NCI-H2107 (cell line): ENCODE measurements around the gene NTN5.

Experiments
- DNase-seq: peaks from one replicate; lab custom pipeline; 2025; lab: John Stamatoyannopoulos, UW

NTN5 gene

GRCh38 chr19:48630296-48631063 lies 42.3 kb downstream of the NTN5 start:
- no peak for DNase-seq

DNA sequence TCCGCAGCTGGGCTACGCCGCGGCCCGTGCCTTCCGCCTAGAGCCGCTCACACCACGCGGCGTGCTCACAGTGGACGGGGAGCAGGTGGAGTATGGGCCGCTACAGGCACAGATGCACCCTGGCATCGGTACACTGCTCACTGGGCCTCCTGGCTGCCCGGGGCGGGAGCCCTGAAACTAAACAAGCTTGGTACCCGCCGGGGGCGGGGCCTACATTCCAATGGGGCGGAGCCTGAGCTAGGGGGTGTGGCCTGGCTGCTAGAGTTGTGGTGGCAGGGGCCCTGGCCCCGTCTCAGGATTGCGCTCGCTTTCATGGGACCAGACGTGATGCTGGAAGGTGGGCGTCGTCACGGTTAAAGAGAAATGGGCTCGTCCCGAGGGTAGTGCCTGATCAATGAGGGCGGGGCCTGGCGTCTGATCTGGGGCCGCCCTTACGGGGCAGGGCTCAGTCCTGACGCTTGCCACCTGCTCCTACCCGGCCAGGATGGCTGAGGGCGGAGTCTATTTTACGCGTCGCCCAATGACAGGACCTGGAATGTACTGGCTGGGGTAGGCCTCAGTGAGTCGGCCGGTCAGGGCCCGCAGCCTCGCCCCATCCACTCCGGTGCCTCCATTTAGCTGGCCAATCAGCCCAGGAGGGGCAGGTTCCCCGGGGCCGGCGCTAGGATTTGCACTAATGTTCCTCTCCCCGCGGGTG lies 43.1 kb downstream of the NTN5 start:
- DNase-seq: no peak

DNA sequence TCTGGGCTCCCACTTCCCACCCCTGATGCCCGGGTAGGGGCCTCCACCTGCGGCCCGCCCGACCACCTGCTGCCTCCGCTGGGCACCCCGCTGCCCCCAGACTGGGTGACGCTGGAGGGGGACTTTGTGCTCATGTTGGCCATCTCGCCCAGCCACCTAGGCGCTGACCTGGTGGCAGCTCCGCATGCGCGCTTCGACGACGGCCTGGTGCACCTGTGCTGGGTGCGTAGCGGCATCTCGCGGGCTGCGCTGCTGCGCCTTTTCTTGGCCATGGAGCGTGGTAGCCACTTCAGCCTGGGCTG lies 43.6 kb downstream of the NTN5 start:
- no peak for DNase-seq

GRCh38 chr19:48628486-48629296 lies 44.1 kb downstream of the NTN5 start:
- DNase-seq: no peak

DNA sequence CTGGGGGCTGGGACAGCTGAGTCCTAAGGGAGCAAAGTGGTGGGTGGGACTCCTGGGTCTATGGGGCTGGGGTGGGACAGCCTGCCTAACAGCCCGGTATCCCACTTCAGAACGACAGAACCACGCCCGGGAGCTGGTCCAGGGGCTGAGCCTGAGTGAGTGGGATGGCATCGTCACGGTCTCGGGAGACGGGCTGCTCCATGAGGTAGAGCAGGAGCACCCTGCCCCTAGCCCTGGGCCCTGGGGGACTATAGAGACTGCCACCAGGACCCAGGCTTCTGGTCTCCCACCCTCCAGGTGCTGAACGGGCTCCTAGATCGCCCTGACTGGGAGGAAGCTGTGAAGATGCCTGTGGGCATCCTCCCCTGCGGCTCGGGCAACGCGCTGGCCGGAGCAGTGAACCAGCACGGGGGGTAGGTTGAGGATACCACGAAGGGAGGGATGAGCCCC lies 44.9 kb downstream of the NTN5 start:
- DNase-seq: no peak

GRCh38 chr19:48627201-48627864 lies 45.5 kb downstream of the NTN5 start:
- DNase-seq: no peak

DNA sequence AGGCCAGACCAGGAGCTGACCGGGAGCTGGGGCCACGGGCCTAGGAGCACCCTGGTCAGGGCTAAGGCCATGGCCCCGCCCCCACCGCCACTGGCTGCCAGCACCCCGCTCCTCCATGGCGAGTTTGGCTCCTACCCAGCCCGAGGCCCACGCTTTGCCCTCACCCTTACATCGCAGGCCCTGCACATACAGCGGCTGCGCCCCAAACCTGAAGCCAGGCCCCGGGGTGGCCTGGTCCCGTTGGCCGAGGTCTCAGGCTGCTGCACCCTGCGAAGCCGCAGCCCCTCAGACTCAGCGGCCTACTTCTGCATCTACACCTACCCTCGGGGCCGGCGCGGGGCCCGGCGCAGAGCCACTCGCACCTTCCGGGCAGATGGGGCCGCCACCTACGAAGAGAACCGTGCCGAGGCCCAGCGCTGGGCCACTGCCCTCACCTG lies 46.9 kb downstream of the NTN5 start:
- DNase-seq: no peak

- no peak for DNase-seq
Measured at GRCh38 chr19:48624791-48625723, 47.8 kb downstream of the NTN5 start.

GRCh38 chr19:48624067-48624594 lies 48.7 kb downstream of the NTN5 start:
- peak; percentile 93 for DNase-seq

DNA sequence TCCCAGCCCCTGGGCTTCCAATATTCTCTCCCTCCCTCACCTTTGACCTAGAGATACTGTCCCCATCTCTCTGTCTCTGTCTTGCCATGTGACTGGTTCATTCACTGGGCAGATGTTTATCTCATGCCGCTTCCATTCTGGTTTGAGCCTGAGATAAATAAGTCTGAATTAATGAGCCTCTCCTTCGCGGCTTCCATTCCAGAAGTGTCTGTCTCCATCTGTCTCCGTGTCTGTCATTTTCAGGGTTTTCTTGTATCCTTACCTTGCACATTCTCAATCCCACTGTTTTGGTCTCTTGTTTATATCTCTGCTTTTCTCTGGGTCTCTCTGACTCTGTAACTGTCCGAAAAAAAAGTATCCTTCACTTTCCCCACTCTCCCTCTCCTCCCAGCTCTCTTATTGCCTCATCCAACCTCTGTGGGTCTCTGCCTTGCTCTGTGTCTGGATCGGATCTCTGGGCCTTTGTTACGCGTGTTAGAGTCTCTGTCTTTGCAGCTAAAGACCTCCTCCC lies 49.2 kb downstream of the NTN5 start:
- no peak for DNase-seq

- no peak for DNase-seq
Measured at GRCh38 chr19:48619692-48620585, 52.9 kb downstream of the NTN5 start.

DNA sequence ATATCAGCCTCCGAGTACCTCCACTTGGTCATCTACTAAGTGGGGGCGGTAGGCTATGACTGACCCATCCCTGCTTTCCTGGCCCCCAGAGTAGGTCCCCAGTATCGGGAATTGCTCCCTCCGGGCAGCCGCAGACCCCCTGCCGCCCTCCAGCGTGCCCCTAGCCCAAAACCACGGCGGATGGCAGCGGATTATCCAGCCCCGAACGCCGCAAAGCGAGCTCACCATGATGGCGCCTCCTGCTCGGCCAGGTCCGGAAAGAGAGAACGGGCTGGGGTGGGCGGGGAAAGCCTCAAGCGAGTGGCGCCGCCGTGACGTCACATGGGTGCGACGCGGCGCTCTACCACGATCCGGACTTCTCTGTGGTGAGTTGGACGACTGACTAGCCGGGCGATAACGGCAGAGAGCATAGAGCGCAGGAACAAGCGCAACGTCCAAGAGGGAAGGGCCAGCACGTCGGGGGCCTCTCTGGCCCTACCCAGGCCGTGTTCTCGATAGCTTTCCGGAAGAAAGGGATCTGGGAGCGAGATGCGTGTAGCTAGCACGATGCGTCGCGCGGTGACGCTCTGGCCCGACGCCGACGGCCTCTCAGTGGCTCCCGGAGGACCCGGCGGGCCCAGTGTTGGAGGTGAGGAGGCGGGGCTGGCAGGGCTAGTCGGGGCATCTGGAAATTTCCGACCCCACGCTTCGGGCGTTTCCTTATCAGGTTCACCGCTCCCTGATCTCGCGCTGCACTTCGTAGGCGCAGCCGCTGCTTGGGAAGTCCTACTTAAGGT lies 53.7 kb downstream of the NTN5 start, which contains the start of the genes RPL18 and SPHK2:
TSS of gene RPL18 (minus strand) at position 263 of the 776 bp plus-strand sequence. CDS start at position 228, 35 bp downstream.
TSS of gene SPHK2 (plus strand) at position 591 of the 776 bp plus-strand sequence. CDS start 1,009 bp downstream, outside the sequence.
- DNase-seq: peak; percentile 96

DNA sequence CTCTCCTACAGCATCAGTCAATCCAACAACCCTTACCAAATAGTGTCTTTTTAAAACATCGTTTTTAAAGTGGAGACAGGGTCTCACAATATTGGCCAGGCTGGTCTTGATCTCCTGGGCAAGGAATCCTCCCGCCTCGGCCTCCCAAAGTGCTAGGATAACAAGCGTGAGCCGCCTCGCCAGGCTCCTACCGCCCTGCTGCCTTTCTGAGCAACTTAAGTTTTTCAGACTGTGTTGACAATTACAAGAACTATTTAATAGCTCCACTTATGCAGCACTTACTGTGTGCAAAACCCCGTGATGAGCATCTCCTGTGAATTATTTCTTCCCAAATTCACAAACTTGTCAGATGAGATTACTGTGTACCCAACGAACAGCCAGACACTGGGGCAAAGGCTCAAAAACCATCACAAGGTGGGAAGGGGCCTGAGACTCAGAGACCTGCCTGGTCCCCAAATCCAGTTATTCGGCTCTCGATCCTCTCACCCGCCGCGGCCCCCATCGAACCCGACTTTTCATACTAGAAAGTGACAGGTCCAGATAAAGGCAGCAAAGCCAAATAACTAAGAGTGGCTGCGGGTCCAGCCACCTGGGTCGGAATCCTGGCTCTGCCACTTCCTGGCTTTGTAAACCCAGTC lies 54.4 kb downstream of the NTN5 start:
- DNase-seq: no peak

DNA sequence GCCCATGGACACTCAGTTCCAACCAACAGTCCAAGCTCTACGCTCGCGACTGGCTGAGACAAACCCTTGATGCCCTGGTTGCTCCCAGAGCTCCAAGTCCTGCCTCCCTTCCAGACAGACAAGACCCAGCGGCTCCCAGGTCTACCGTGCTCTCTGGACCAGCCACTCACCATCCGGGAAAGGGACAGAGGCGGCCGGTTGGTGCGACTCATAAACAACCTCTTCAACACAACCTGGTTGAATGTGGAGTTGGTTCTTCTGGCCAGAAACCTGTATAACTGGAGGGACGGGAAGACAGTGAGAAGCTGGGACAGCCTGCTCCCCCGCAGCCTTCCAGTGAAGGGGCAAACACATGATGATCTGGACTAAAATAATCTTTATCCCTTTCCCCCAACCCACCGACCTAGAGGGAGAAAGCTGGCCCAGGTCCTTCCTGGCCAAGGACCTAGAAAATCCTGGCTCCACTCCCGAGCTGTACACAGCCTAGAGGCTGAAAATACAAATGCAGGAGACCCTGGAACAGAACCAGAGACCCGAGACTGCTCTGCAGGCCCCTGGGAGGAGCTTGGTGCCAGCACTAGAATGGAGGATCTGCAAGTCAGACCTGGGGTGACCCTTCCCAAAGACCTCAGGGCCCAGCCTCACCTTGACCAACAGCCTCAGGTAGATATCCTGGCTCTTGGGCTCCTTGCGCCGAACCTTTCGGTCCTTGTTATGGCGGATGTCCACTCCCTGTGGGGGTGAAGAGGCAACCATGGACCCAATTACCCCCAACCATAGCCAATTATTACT lies 55.5 kb downstream of the NTN5 start:
- no peak for DNase-seq

DNA sequence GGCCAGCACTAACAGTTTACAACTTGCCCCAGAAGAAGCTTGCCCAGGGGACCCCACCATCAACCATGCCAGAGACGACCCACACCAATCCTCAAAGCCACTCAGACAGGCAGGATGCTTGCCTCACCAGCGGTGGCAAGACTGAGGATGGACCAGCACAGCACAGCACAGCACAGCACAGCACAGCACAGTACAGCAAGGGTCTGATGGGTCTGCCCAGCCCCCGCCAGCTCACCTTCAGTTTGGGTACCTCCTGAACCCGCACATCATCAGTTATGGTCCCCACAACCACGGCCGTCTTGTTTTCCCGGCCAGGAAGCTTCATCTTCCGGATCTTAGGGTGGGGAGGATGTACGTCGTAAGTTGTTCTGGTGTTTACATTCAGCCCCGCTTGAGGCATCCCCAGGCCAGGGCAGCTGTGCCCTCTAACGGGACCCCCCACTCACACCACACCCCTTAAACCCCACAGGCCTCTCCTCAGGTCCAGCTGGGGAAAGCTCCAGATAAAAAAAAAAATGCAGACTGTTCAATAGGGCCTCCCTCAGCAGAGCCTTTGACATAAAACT lies 56.2 kb downstream of the NTN5 start:
- DNase-seq: no peak

DNA sequence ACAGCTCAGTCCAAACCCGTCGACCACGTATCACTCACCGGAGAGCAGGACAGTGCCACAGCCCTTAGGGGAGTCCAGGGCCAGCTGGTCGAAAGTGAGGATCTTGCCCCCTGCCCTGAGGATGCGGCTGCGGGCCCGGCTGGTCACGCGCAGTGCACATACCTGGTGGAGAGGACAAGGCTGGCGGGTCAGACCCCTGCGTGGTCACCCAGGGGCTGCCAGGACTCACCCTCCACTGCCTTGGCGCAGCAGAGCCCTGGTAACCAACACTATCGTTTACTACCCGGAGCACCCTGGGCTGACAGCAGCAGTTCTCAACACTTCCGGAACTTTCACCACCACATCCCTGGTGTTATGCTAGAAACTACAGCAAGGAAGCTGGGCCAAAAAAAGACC lies 56.8 kb downstream of the NTN5 start:
- DNase-seq: no peak
